HCT116 (cell line): ENCODE measurements around the gene SCFD2.

Experiments used
- ATF3 ChIP-seq: IDR thresholded peaks from 2 replicates; pipeline ENCODE4 v1.6.1; 2012
- CTCF ChIP-seq, 3 experiments: fragments of 200-600 bp in 1 of 3; sonication (generic) in 1 of 3; IDR thresholded peaks in 2 of 3; conservative IDR thresholded peaks in 1 of 3; 2 replicates each; pipeline ENCODE4 v1.5.1; 2012 to 2017; ENCODE audit warnings: low read depth in 2 of 3, low read length in 2 of 3, antibody characterized with exemption in 1 of 3, borderline replicate concordance in 1 of 3, control low read depth in 1 of 3, mild to moderate bottlenecking in 1 of 3, mixed read lengths in 1 of 3, mixed run types in 1 of 3, moderate library complexity in 1 of 3; ENCODE audit not compliant: insufficient read depth in 1 of 3
- EGR1 ChIP-seq: IDR thresholded peaks from 2 replicates; pipeline ENCODE4 v1.6.1; 2012; ENCODE audit warnings: low read depth
- ELF1 ChIP-seq: IDR thresholded peaks from 2 replicates; pipeline ENCODE4 v1.6.1; 2012; ENCODE audit warnings: low read depth, borderline replicate concordance
- EZH2phosphoT487 ChIP-seq: fragments of 200-600 bp; IDR thresholded peaks from 2 replicates; pipeline ENCODE4 v1.6.1; 2018; ENCODE audit warnings: antibody characterized with exemption, borderline replicate concordance
- MAX ChIP-seq: IDR thresholded peaks from 2 replicates; pipeline ENCODE4 v1.6.1; 2012
- POLR2A ChIP-seq: IDR thresholded peaks from 2 replicates; pipeline ENCODE4 v1.7.0; 2011; ENCODE audit warnings: borderline replicate concordance; ENCODE audit not compliant: insufficient read depth, insufficient read length; ENCODE audit errors: extremely low read depth
- POLR2AphosphoS5 ChIP-seq: IDR thresholded peaks from 2 replicates; pipeline ENCODE4 v1.6.1; 2011; ENCODE audit warnings: mild to moderate bottlenecking, low read depth, low read length, moderate library complexity
- REST ChIP-seq: IDR thresholded peaks from 2 replicates; pipeline ENCODE4 v1.6.1; 2012; ENCODE audit warnings: low read depth
- TCF7L2 ChIP-seq: IDR thresholded peaks from 2 replicates; pipeline ENCODE4 v1.7.0; 2011; ENCODE audit warnings: borderline replicate concordance, inconsistent platforms; ENCODE audit not compliant: insufficient read depth, insufficient read length; ENCODE audit errors: extremely low read depth
- YY1 ChIP-seq: IDR thresholded peaks from 2 replicates; pipeline ENCODE4 v1.6.1; 2011; ENCODE audit warnings: low read length, low read depth, moderate library complexity, mild to moderate bottlenecking; ENCODE audit not compliant: insufficient replicate concordance; ENCODE audit errors: extremely low read depth
- ZFX ChIP-seq: fragments of 450-650 bp; IDR thresholded peaks from 2 replicates; pipeline ENCODE4 v1.6.1; 2017
- ZNF274 ChIP-seq: fragments of 200-500 bp; sonication (Bioruptor generic); IDR thresholded peaks from 2 replicates; pipeline ENCODE4 v1.6.1; 2014; ENCODE audit warnings: mild to moderate bottlenecking, low read depth, low read length, inconsistent platforms

GRCh38 chr4:52914051-52914605 lies 451.7 kb downstream of the SCFD2 start:
- TF ChIP-seq CTCF (IDR thresholded peaks at IDR 0.05 in 2 of 3, conservative IDR thresholded peaks at IDR 0.05 in 1 of 3; ENCODE audit: borderline replicate concordance in 1 of 3, insufficient read depth in 1 of 3, low read depth in 2 of 3, low read length in 2 of 3) (no peak), ZNF274 (no peak), MAX (no peak), TCF7L2 (no peak), POLR2AphosphoS5 (no peak), POLR2A (no peak), EGR1 (no peak), ELF1 (no peak), ZFX (no peak), EZH2phosphoT487 (no peak), REST (no peak), ATF3 (no peak), YY1 (no peak)
